ENCODE results near the gene MTX2.

Gene MTX2

GRCh38 chr2:176234940-176235339, 34.3 kb upstream of the MTX2 start:
- Histone ChIP-seq H3K4me1 (ENCODE audit: low read length) (no peaks in the 10 kb centered on the region), H3K79me2 (ENCODE audit: low read length) (no peaks in the 10 kb centered on the region), H3K9me2 (replicated peaks; ENCODE audit: insufficient read depth, low read length) (no peaks in the 10 kb centered on the region), H3K27me3 (replicated peaks; ENCODE audit: insufficient read depth, low read length) (no peaks in the 10 kb centered on the region), H3K36me3 (replicated peaks; ENCODE audit: insufficient read depth, low read length) (no peaks in the 10 kb centered on the region), H3K4me2 (ENCODE audit: low read depth, low read length) (no peak overlapping the region), H3K9me3 (replicated peaks; ENCODE audit: insufficient read depth, low read length) (no peaks in the 10 kb centered on the region), H3F3A (ENCODE audit: insufficient read depth, low read length) (no peaks in the 10 kb centered on the region), H4K20me1 (ENCODE audit: insufficient read depth, low read length) (no peaks in the 10 kb centered on the region), H3K27ac (ENCODE audit: low read length) (no peak overlapping the region), H3K9ac (ENCODE audit: low read length) (no peak overlapping the region), H3K4me3 (ENCODE audit: low read length) (no peak overlapping the region), H2AFZ (ENCODE audit: low read length) (no peak overlapping the region)
- no peak for DNase-seq
- TF ChIP-seq EZH2 (optimal IDR thresholded peaks at IDR 0.05; ENCODE audit: low read depth, low read length) (no peak), CTCF (IDR thresholded peaks at IDR 0.05; ENCODE audit: low read length) (no peak), EZH2phosphoT487 (IDR thresholded peaks at IDR 0.05; ENCODE audit: low read length) (no peak)

GRCh38 chr2:176237456-176237855, 31.8 kb upstream of the MTX2 start:
- Histone ChIP-seq H3K27ac (ENCODE audit: low read length) (no peak overlapping the region), H3K36me3 (replicated peaks; ENCODE audit: insufficient read depth, low read length) (no peaks in the 10 kb centered on the region), H3K79me2 (ENCODE audit: low read length) (no peaks in the 10 kb centered on the region), H4K20me1 (ENCODE audit: insufficient read depth, low read length) (no peaks in the 10 kb centered on the region), H3K4me1 (ENCODE audit: low read length) (no peaks in the 10 kb centered on the region), H3K4me3 (ENCODE audit: low read length) (no peak overlapping the region), H3K9me3 (replicated peaks; ENCODE audit: insufficient read depth, low read length) (no peaks in the 10 kb centered on the region), H3K9me2 (replicated peaks; ENCODE audit: insufficient read depth, low read length) (no peaks in the 10 kb centered on the region), H2AFZ (ENCODE audit: low read length) (no peak overlapping the region), H3F3A (ENCODE audit: insufficient read depth, low read length) (no peaks in the 10 kb centered on the region), H3K27me3 (replicated peaks; ENCODE audit: insufficient read depth, low read length) (no peaks in the 10 kb centered on the region), H3K9ac (ENCODE audit: low read length) (no peak overlapping the region), H3K4me2 (ENCODE audit: low read depth, low read length) (no peak overlapping the region)
- TF ChIP-seq CTCF (IDR thresholded peaks at IDR 0.05; ENCODE audit: low read length) (no peak), EZH2 (optimal IDR thresholded peaks at IDR 0.05; ENCODE audit: low read depth, low read length) (no peak), EZH2phosphoT487 (IDR thresholded peaks at IDR 0.05; ENCODE audit: low read length) (no peak)
- no peak for DNase-seq

- no peaks in the 10 kb centered on the region for H3K9me3 ChIP-seq (replicated peaks; ENCODE audit: insufficient read depth, low read length)
- H2AFZ ChIP-seq (ENCODE audit: low read length), result no peak overlapping the region
- H3K9me2 ChIP-seq (replicated peaks; ENCODE audit: insufficient read depth, low read length), result no peaks in the 10 kb centered on the region
- DNase-seq, result no peak
- no peaks in the 10 kb centered on the region for H3F3A ChIP-seq (ENCODE audit: insufficient read depth, low read length)
- H3K9ac ChIP-seq (ENCODE audit: low read length), result no peak overlapping the region
- no peak overlapping the region for H3K4me2 ChIP-seq (ENCODE audit: low read depth, low read length)
- TF ChIP-seq EZH2phosphoT487 (IDR thresholded peaks at IDR 0.05; ENCODE audit: low read length) (no peak), EZH2 (optimal IDR thresholded peaks at IDR 0.05; ENCODE audit: low read depth, low read length) (no peak), CTCF (IDR thresholded peaks at IDR 0.05; ENCODE audit: low read length) (no peak)
- no peaks in the 10 kb centered on the region for H3K4me1 ChIP-seq (ENCODE audit: low read length)
- H3K36me3 ChIP-seq (replicated peaks; ENCODE audit: insufficient read depth, low read length), result no peaks in the 10 kb centered on the region
- no peaks in the 10 kb centered on the region for H4K20me1 ChIP-seq (ENCODE audit: insufficient read depth, low read length)
- no peak overlapping the region for H3K27ac ChIP-seq (ENCODE audit: low read length)
- H3K4me3 ChIP-seq (ENCODE audit: low read length), result no peak overlapping the region
- H3K27me3 ChIP-seq (replicated peaks; ENCODE audit: insufficient read depth, low read length), result no peaks in the 10 kb centered on the region
- no peaks in the 10 kb centered on the region for H3K79me2 ChIP-seq (ENCODE audit: low read length)
These were observed 30.2 kb upstream of the MTX2 start for GRCh38 chr2:176239031-176239430.
